Stomach smooth muscle (tissue), 2 donors: ENCODE data around the gene GNAL.

Experiments used
- H3K27ac ChIP-seq: one replicate; pipeline ENCODE4 v1.7.0; 2013; ENCODE audit warnings: mild to moderate bottlenecking, low read length, inconsistent platforms
- H3K27me3 ChIP-seq, 2 donors: one replicate each; pipeline ENCODE4 v1.7.0; 2013; ENCODE audit warnings: low read length in 2 of 2; ENCODE audit not compliant: insufficient read depth in 2 of 2, control insufficient read depth in 1 of 2
- H3K36me3 ChIP-seq, 2 donors: one replicate each; pipeline ENCODE4 v1.7.0; 2013; ENCODE audit warnings: low read length in 2 of 2; ENCODE audit not compliant: control insufficient read depth in 2 of 2, insufficient read depth in 2 of 2
- H3K4me1 ChIP-seq: one replicate; pipeline ENCODE4 v1.7.0; 2013; ENCODE audit warnings: low read length; ENCODE audit not compliant: control insufficient read depth, insufficient read depth
- H3K4me3 ChIP-seq, 2 donors: one replicate each; pipeline ENCODE4 v1.7.0; 2013; ENCODE audit warnings: low read length in 2 of 2
- H3K9ac ChIP-seq, 2 donors: one replicate each; pipeline ENCODE4 v1.7.0; 2013; ENCODE audit warnings: low read length in 2 of 2, mild to moderate bottlenecking in 1 of 2
- H3K9me3 ChIP-seq, 2 donors: one replicate each; pipeline ENCODE4 v1.7.0; 2013; ENCODE audit warnings: low read length in 2 of 2; ENCODE audit not compliant: control insufficient read depth in 2 of 2
- donor health status: healthy.
- donor health status: Pancreatic carcinoma.

The GNAL gene

GRCh38 chr18:11785444-11786055 is 96.5 kb downstream of the GNAL start:
- Histone ChIP-seq H3K9me3 (no peaks in the 10 kb centered on the region), H3K4me3 (no peak overlapping the region), H3K27ac (no peak overlapping the region), H3K4me1 (no peaks in the 10 kb centered on the region), H3K9ac (no peak overlapping the region), H3K27me3 (no peaks in the 10 kb centered on the region), H3K36me3 (no peaks in the 10 kb centered on the region)

DNA sequence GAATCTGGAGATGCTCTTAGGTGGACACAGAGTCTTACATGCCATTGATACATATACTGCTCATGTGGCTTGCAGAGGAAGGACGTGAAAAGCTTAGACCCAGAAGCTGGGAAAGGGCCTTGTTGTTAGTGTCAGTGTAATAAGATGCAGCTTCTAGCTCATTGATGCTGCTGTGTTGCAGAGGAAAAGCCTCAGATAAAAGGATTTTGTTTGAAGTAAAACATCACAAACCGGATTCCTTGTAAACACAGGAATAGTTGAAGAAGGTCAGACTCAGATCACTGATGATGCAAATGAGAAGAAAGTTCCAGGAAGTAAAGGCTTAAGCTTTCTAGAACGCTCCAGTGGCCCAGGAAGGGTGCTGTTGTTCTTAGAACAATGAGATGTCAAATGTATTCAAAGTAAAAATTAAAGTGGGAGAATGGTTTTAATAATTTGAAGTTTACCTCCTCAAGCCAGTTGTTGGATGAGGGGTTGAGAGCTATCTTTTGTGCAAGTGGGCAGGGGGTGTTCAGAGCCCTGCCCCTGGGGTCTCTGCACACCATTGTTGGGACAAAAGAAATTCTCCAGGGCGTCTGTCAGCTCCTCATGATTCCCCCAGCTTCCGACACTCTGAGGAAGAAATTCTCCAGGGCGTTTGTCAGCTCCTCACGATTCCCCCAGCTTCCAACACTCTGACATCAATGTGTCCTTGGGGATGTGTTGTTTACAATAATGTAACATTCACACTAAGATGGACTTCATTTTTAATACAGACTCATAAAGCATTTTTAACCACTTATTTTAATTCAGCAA is 100.8 kb downstream of the GNAL start:
- H3K9ac ChIP-seq, result no peak overlapping the region
- H3K27ac ChIP-seq, result no peak overlapping the region
- no peak overlapping the region for H3K4me3 ChIP-seq
- H3K4me1 ChIP-seq, result no peaks in the 10 kb centered on the region
- H3K9me3 ChIP-seq, result no peaks in the 10 kb centered on the region
- no peaks in the 10 kb centered on the region for H3K36me3 ChIP-seq
- H3K27me3 ChIP-seq, result no peaks in the 10 kb centered on the region

DNA sequence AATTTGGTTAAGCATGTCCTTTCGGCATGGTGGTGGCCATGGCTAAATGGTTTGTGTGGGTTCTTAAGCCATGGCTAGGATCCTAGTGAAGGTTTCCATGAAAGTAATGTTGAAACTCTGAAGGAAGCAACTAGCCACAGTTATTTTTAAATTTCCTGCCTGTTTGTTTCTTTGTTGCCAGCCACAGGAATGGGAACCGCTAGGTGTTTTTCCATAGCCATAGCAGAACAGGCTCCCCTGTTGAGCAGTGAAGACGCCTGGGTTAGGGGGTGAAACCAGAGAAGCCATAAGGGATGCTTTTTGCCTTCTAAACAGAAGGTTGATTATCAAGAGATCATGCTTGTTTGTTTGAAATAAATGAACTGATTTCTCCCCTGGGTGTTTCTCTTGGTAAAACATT is 102.1 kb downstream of the GNAL start:
- H3K9me3 ChIP-seq, result no peaks in the 10 kb centered on the region

DNA sequence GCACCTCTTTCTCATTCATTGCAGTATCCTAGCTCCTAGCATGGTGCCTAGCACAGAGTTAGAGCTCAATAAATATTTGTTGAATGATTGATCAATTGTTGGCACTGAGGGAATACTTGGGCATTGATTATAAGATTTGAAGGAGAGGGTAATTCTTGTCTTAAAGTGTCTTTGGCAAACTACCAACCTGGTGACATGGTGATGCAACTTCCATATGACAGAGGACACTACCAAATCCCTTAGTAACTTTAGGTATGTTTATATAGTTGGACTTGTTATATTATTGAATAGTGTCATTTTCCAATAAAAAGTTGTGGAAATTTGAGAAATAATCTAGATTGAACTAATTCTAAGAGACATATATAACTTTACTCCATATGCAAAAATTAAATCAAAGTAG is 103.6 kb downstream of the GNAL start:
- no peaks in the 10 kb centered on the region for H3K27me3 ChIP-seq
- no peak overlapping the region for H3K27ac ChIP-seq
- H3K36me3 ChIP-seq, result no peaks in the 10 kb centered on the region
- H3K4me1 ChIP-seq, result no peaks in the 10 kb centered on the region
- no peaks in the 10 kb centered on the region for H3K9me3 ChIP-seq
- no peak overlapping the region for H3K9ac ChIP-seq
- H3K4me3 ChIP-seq, result no peak overlapping the region

More for the DNA sequence above, 102.1 kb downstream of the GNAL start:
- Histone ChIP-seq H3K9ac (no peak overlapping the region), H3K27ac (no peak overlapping the region), H3K36me3 (no peaks in the 10 kb centered on the region), H3K4me1 (no peaks in the 10 kb centered on the region), H3K4me3 (no peak overlapping the region), H3K27me3 (no peaks in the 10 kb centered on the region)

DNA sequence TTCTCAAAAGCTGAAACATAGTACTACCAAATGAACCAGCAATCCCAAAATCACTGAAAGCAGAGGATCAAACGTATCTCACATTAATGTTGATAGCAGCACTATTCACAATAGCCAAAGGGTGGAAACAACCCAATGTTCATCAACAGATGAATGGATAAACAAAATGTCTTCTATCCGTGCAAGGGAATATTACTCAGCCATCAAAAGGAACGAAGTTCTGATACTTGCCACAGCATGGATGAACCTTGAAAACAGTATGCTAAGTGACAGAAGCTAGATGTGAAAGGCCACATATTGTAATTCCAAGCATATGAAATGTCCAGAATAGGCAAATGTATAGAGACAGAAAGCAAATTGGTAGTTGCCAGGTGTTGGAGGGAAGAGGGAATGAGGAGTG is 105.1 kb downstream of the GNAL start:
- Histone ChIP-seq H3K4me1 (no peaks in the 10 kb centered on the region), H3K27me3 (no peaks in the 10 kb centered on the region), H3K27ac (no peak overlapping the region), H3K4me3 (no peak overlapping the region), H3K36me3 (no peaks in the 10 kb centered on the region), H3K9ac (no peak overlapping the region), H3K9me3 (no peaks in the 10 kb centered on the region)

DNA sequence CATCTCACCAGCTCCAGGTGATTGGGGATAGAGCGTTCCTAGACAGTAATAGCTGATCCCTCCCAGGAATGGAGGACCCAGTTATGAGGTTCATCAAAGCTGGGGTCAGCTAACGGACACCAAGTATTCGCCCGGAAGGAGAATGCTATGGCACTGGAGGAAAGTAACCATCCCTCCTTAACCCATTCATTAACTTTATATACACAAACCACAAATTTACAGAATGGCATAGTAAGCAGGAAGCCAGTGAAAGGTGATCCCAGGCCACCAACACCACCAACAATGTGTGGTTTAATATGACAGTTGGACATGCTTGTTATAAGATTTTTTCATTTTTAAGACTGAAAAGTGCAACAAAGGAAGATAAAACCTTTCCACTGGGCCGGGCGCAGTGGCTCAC is 106.9 kb downstream of the GNAL start:
- H3K9ac ChIP-seq, result no peak overlapping the region
- H3K27me3 ChIP-seq, result no peaks in the 10 kb centered on the region
- no peak overlapping the region for H3K4me3 ChIP-seq
- no peaks in the 10 kb centered on the region for H3K9me3 ChIP-seq
- no peaks in the 10 kb centered on the region for H3K36me3 ChIP-seq
- no peak overlapping the region for H3K27ac ChIP-seq
- H3K4me1 ChIP-seq, result no peaks in the 10 kb centered on the region

DNA sequence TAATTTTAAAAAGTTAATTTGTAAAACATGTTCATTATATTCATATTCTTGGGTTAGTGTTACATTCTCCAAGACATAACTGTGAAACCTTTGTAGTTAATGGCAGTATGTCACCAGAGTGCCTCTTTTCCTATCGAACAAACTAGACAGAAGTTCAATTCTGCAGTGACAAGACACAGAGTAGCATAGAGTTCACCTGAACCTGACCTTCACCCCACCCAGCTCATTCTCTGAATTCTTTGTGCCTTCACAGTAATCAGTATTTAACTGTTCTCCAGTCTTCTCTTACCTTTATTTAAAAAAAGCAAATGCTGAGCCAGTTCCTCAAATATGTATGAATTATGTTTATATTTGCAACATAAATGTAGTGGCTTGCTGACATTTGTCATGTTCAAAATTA is 109.2 kb downstream of the GNAL start:
- H3K9me3 ChIP-seq, result no peaks in the 10 kb centered on the region
- no peak overlapping the region for H3K4me3 ChIP-seq
- H3K36me3 ChIP-seq, result no peaks in the 10 kb centered on the region
- H3K27me3 ChIP-seq, result no peaks in the 10 kb centered on the region
- no peaks in the 10 kb centered on the region for H3K4me1 ChIP-seq
- H3K27ac ChIP-seq, result no peak overlapping the region
- no peak overlapping the region for H3K9ac ChIP-seq

DNA sequence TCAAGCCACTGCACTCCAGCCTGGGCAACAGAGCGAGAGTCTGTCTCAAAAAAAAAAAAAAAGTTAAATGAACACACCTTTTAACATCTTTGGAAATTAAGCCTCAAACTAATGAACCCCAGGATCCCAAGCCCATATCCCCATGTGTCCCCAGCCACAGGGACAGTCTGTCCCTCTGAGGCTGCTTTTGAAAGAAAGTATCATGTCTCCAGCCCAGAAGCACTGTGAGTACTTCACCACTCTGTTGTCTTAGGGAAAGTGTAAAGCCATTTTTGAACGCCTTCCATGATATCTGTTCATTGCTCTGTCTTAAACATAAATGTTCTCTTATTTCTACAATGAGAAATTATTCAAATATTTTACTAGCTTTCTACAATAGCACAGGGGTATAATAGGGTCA is 110.0 kb downstream of the GNAL start:
- no peak overlapping the region for H3K9ac ChIP-seq
- no peaks in the 10 kb centered on the region for H3K27me3 ChIP-seq
- H3K36me3 ChIP-seq, result no peaks in the 10 kb centered on the region
- H3K27ac ChIP-seq, result no peak overlapping the region
- no peaks in the 10 kb centered on the region for H3K9me3 ChIP-seq
- H3K4me1 ChIP-seq, result no peaks in the 10 kb centered on the region
- no peak overlapping the region for H3K4me3 ChIP-seq

DNA sequence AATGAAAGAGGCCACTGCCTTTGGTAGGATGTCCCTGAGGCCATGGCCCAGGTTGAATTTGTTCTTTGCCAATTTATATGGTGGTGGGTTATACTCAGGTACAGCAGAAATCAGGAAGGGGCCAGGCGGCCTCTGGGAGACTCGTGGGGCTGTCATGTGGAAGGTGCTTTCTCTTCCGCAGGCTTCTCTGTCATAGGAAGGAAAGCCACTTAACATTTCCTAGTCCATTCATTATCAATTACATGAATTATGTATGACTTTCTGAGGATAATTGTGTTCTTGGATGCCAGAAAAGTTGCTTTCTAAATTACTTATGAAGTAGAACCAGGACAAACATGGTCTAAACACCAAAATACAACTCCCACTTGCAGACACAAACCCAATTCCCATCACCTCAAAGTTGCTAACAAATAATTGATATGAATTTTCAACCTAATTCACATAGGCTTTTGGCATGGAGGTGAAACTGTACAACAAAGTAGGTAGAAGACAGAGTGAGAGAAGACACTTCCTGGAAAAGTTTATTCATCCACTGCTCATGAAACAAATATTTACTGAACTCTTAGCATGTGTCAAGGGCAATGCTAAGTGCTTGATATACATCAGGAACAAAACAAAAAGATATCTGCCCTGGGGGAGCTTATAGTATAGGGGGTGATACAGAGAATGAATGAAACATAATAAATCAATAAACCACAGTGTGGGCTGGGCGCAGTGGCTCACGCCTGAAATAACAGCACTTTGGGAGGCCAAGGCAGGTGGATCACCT is 111.7 kb downstream of the GNAL start:
- Histone ChIP-seq H3K27ac (no peak overlapping the region), H3K9me3 (no peaks in the 10 kb centered on the region), H3K4me1 (no peaks in the 10 kb centered on the region), H3K9ac (no peak overlapping the region), H3K27me3 (no peaks in the 10 kb centered on the region), H3K36me3 (no peaks in the 10 kb centered on the region), H3K4me3 (no peak overlapping the region)

DNA sequence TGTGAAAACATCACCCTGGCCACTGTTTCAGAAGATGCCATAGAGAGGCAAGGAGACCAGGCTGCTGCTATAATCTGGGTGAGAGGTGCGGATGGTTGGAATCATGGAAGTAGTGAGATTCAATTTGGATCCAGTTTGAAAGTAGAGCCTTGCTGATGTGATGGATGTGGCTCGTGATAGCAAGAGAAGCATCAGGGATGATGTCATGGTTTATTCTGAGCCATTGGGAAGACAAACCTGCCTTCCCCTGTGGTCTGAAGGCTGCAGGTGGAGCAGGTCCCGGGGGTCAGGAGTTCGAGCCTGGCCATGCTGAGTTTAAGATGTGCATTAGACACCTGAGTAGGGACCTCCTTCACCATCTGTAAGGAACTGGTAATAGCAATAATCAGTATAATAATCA is 112.5 kb downstream of the GNAL start:
- Histone ChIP-seq H3K4me3 (no peak overlapping the region), H3K36me3 (no peaks in the 10 kb centered on the region), H3K9me3 (no peaks in the 10 kb centered on the region), H3K9ac (no peak overlapping the region), H3K4me1 (no peaks in the 10 kb centered on the region), H3K27ac (no peak overlapping the region), H3K27me3 (no peaks in the 10 kb centered on the region)

DNA sequence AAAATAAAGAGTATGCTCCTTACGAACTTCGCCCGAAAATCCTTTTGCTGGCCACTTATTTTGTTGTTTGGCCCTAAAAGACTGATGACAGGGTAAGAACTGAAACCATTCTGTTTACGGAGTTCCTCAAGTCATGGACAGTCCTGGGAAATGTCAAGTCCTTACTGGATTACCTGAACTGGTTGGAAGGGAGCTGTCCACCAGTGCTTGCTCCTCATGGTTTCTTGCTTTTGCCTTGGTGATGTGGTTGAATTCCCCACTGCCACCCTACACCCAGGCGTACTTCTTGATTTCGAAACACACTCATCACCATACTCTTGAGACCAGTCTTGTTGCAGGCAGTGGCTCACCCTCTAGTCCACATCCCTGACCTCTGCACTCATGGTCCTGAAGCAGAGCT is 113.1 kb downstream of the GNAL start:
- H3K27me3 ChIP-seq, result no peaks in the 10 kb centered on the region
- no peak overlapping the region for H3K9ac ChIP-seq
- H3K4me3 ChIP-seq, result no peak overlapping the region
- no peak overlapping the region for H3K27ac ChIP-seq
- H3K9me3 ChIP-seq, result no peaks in the 10 kb centered on the region
- no peaks in the 10 kb centered on the region for H3K36me3 ChIP-seq
- H3K4me1 ChIP-seq, result no peaks in the 10 kb centered on the region
